Right atrium auricular region (tissue), 2 donors: Measurements from ENCODE around the gene SIX5. TPM values are rescaled to one million over a fixed set of nuclear protein-coding genes. Genes with fewer than 3 reads are reported as not detected.
A peak's percentile ranks its signal among the peaks of the same experiment; 100 is the strongest.

Experiments used
- DNase-seq: peaks from one replicate; pipeline ENCODE4 v3.0.0-alpha.2; 2019; ENCODE audit warnings: low spot score
- H3K27ac ChIP-seq, 2 donors: fragments of 200-600 bp; sonication (generic); 1 replicate in 1 of 2; 2 replicates in 1 of 2; pipeline ENCODE4 v1.5.1; 2016 to 2019
- H3K27me3 ChIP-seq, 2 donors: fragments of 200-600 bp; sonication (generic); one replicate each; pipeline versions ENCODE4 v1.5.1 to v1.6.0; 2017 to 2019
- H3K36me3 ChIP-seq: fragments of 200-600 bp; sonication (generic); one replicate; pipeline ENCODE4 v1.5.1; 2016
- H3K4me1 ChIP-seq, 2 donors: fragments of 200-600 bp; sonication (generic); one replicate each; pipeline versions ENCODE4 v1.5.1 to v1.6.0; 2017 to 2019
- H3K4me3 ChIP-seq, 2 donors: fragments of 200-600 bp; sonication (generic); 1 replicate in 1 of 2; 2 replicates in 1 of 2; pipeline ENCODE4 v1.5.1; 2017 to 2019; ENCODE audit warnings: mild to moderate bottlenecking in 1 of 2, moderate library complexity in 1 of 2
- H3K9me3 ChIP-seq, 2 donors: fragments of 200-600 bp; sonication (generic); one replicate each; pipeline ENCODE4 v1.5.1; 2019
- total RNA-seq, 2 donors: library from RNA; depleted of rRNA; stranded (reverse); fragments of >200 nt; gene quantifications; one replicate each; pipeline ENCODE4 v1.1.0, GENCODE V29; 2016
- TF ChIP-seq, protein P1 (sequence below), 2 donors: fragments of 200-600 bp; sonication (generic); IDR thresholded peaks; one replicate each; pipeline ENCODE4 v1.5.1; 2019; ENCODE audit warnings: antibody characterized with exemption in 2 of 2

SIX5 gene
- total RNA-seq, 2 donors from 2014 or later = 9.3 to 18.6 TPM

GRCh38 chr19:45790942-45791341, 21.9 kb upstream of the SIX5 start:
- Histone ChIP-seq H3K36me3 (peaks cover 34% of the 10 kb centered on the region), H3K9me3 (no peaks in the 10 kb centered on the region), H3K4me3 (no peak overlapping the region), H3K4me1 (peaks cover 0 to 43% of the 10 kb centered on the region in 2 donors), H3K27me3 (no peaks in the 10 kb centered on the region), H3K27ac (no peak overlapping the region)
- DNase-seq = no peak
- TF ChIP-seq, protein P1, sequence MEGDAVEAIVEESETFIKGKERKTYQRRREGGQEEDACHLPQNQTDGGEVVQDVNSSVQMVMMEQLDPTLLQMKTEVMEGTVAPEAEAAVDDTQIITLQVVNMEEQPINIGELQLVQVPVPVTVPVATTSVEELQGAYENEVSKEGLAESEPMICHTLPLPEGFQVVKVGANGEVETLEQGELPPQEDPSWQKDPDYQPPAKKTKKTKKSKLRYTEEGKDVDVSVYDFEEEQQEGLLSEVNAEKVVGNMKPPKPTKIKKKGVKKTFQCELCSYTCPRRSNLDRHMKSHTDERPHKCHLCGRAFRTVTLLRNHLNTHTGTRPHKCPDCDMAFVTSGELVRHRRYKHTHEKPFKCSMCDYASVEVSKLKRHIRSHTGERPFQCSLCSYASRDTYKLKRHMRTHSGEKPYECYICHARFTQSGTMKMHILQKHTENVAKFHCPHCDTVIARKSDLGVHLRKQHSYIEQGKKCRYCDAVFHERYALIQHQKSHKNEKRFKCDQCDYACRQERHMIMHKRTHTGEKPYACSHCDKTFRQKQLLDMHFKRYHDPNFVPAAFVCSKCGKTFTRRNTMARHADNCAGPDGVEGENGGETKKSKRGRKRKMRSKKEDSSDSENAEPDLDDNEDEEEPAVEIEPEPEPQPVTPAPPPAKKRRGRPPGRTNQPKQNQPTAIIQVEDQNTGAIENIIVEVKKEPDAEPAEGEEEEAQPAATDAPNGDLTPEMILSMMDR (IDR thresholded peaks at IDR 0.05) = no peak

- H3K27ac ChIP-seq = peak overlapping the region in 1 of 2 donors; percentile 54
- DNase-seq = no peak
- H3K27me3 ChIP-seq = no peaks in the 10 kb centered on the region
- H3K36me3 ChIP-seq = peaks cover 45% of the 10 kb centered on the region
- no peak overlapping the region for H3K4me3 ChIP-seq
- peaks cover 0 to 60% of the 10 kb centered on the region in 2 donors for H3K4me1 ChIP-seq
- H3K9me3 ChIP-seq = no peaks in the 10 kb centered on the region
- TF ChIP-seq, protein P1 (IDR thresholded peaks at IDR 0.05) = no peak
These were observed 20.2 kb upstream of the SIX5 start for GRCh38 chr19:45789035-45789786.

GRCh38 chr19:45786533-45786894, 17.5 kb upstream of the SIX5 start:
- peaks cover 0 to 74% of the 10 kb centered on the region in 2 donors for H3K4me1 ChIP-seq
- DNase-seq = no peak
- peaks cover 45% of the 10 kb centered on the region for H3K36me3 ChIP-seq
- peak overlapping the region; percentile 93 to 95 for H3K27ac ChIP-seq
- TF ChIP-seq, protein P1 (IDR thresholded peaks at IDR 0.05) = no peak
- H3K27me3 ChIP-seq = no peaks in the 10 kb centered on the region
- no peak overlapping the region for H3K4me3 ChIP-seq
- H3K9me3 ChIP-seq = no peaks in the 10 kb centered on the region

GRCh38 chr19:45785781-45786532, 16.9 kb upstream of the SIX5 start:
- Histone ChIP-seq H3K9me3 (no peaks in the 10 kb centered on the region), H3K4me1 (peaks cover 0 to 75% of the 10 kb centered on the region in 2 donors), H3K27ac (peak overlapping the region; percentile 93 to 95), H3K27me3 (no peaks in the 10 kb centered on the region), H3K4me3 (no peak overlapping the region), H3K36me3 (peaks cover 45% of the 10 kb centered on the region)
- DNase-seq = no peak
- TF ChIP-seq, protein P1 (IDR thresholded peaks at IDR 0.05) = no peak

DNA sequence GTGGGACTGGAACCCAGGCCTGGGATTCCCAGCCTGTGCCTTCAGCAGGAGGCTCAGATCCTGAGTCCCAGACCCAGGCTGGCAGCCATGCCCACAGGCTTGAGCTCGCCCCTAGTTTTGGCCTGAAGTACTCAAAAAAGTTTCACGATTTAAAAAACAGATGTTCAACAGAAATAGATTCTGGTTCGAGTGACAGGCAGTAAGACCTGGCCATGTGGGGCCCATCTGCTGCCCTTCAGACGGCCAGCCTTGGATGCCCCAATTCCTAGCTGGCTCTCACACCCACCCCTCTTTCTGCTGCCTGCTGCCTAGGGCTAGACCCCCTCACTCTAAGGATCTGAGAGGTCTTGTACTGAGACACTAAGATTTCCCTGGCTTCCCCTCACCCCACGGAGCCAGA, 16.0 kb upstream of the SIX5 start:
- Histone ChIP-seq H3K27me3 (no peaks in the 10 kb centered on the region), H3K9me3 (no peaks in the 10 kb centered on the region), H3K4me1 (peaks cover 0 to 83% of the 10 kb centered on the region in 2 donors), H3K4me3 (no peak overlapping the region), H3K27ac (peak overlapping the region; percentile 93 to 95), H3K36me3 (peaks cover 43% of the 10 kb centered on the region)
- DNase-seq = no peak
- TF ChIP-seq, protein P1 (IDR thresholded peaks at IDR 0.05) = no peak
